NB4 (cell line): ENCODE data around the gene DEPDC1B.

Experiments used
- DNase-seq: peaks from one replicate; pipeline ENCODE4 v3.0.0; 2010; ENCODE audit warnings: low read depth
- H3K4me3 ChIP-seq: one replicate; pipeline ENCODE4 v1.5.1; 2011; ENCODE audit warnings: mild to moderate bottlenecking, low read depth, low read length, moderate library complexity
- CTCF ChIP-seq: IDR thresholded peaks from one replicate; pipeline ENCODE4 v1.5.1; 2012; ENCODE audit warnings: low read depth, low read length
- MAX ChIP-seq: IDR thresholded peaks from 2 replicates; pipeline ENCODE4 v1.6.1; 2011; ENCODE audit warnings: low read depth, low read length
- MYC ChIP-seq: IDR thresholded peaks from 2 replicates; pipeline ENCODE4 v1.6.1; 2011; ENCODE audit warnings: low read depth, low read length
- POLR2A ChIP-seq: IDR thresholded peaks from 2 replicates; pipeline ENCODE4 v1.6.1; 2011; ENCODE audit warnings: mild to moderate bottlenecking; ENCODE audit not compliant: insufficient read length; ENCODE audit errors: extremely low read depth

Gene DEPDC1B

GRCh38 chr5:60551829-60552228 lies 148.1 kb downstream of the DEPDC1B start:
- DNase-seq: no peak
- TF ChIP-seq POLR2A: no peak
- no peak for TF ChIP-seq MYC
- TF ChIP-seq CTCF: no peak
- TF ChIP-seq MAX: no peak
- no peak overlapping the region for H3K4me3 ChIP-seq

- DNase-seq: no peak
- TF ChIP-seq POLR2A: no peak
- no peak overlapping the region for H3K4me3 ChIP-seq
Measured at GRCh38 chr5:60551250-60551649, 148.7 kb downstream of the DEPDC1B start.

- H3K4me3 ChIP-seq: no peak overlapping the region
- DNase-seq: no peak
- no peak for TF ChIP-seq CTCF
- no peak for TF ChIP-seq POLR2A
- TF ChIP-seq MYC: no peak
- no peak for TF ChIP-seq MAX
Measured at GRCh38 chr5:60550311-60550710, 149.7 kb downstream of the DEPDC1B start.

GRCh38 chr5:60549841-60550240 lies 150.1 kb downstream of the DEPDC1B start:
- DNase-seq: no peak
- TF ChIP-seq MYC (no peak), MAX (no peak), CTCF (no peak), POLR2A (no peak)
- no peak overlapping the region for H3K4me3 ChIP-seq
